HG03521 (cell line): ENCODE results near the gene TRIM16.
"Not testable (repeated sequence)": the region's sequence is repeated elsewhere in the genome, so short reads cannot be mapped to it uniquely, and the experiment has no call there.

ENCODE experiments used
- ATAC-seq: cut with Tn5 transposase; IDR thresholded peaks from one replicate; pipeline ENCODE4 v1.9.1; 2021; ENCODE audit warnings: mild to moderate bottlenecking, moderate library complexity; ENCODE audit not compliant: unreplicated experiment

Gene TRIM16

GRCh38 chr17:15619331-15620058, 64.6 kb downstream of the TRIM16 start, which contains the start of gene FBXW10B:
Gene FBXW10B, minus strand, starts transcription at chr17:15619704. Its CDS starts 192 bp downstream, at chr17:15619512.
- ATAC-seq = not testable (repeated sequence)

DNA sequence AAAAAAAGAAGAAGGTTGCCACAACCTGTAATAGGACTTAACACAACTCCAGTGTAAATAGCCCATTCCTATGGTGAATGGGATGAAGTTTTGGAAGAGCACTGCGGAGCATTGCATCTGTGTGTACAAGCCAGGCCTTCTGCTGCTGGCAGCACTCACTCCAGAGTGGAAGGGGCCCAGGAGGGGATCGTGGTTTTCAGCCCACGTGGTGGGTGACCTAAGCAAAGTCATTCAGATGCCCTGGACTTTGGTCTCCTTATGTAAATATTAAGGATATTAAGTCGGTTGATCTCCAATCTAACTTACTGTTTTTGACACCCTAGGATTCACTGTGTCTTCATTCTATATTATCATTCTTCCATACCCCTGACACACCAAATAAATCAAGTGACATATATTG, 67.3 kb downstream of the TRIM16 start:
- ATAC-seq = not testable (repeated sequence)

DNA sequence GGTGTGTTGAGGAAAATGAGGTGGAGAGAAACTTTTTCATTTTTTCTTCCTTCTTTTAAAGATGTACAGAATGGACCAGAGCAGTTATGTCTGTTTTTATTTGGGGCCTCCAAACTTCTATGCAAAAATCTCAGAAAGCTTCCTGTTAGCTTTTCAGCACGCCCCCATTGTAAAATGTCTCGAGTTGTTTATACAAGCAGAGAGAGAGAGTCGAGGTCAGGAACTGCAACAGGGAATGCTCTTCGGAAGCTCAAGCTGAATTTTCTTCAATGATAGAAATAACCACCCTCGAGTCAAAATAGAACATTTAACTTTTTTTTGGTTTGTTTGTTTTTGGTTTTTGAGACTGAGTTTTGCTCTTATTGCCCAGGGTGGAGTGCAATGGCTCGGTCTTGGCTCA, 68.3 kb downstream of the TRIM16 start:
- ATAC-seq = not testable (repeated sequence)

DNA sequence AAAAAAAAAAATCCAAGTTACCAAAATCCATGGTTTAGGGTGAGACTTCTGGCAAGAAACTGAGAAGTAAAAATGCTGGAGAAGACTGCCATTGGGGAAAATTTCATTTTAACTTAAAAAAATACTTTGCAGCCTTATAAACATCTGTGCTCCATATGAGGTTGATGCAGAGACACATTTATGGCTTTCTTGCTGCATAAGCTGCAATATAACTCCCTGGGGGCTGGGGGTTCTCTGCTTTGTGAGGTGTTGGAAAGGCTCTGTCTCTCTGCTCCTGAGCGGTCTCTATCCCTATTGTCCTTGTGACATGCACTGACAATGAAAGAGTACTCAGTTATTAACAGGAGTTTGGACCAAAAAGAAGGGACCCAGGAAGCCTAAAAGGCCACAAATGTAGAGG, 71.0 kb downstream of the TRIM16 start:
- ATAC-seq = not testable (repeated sequence)

DNA sequence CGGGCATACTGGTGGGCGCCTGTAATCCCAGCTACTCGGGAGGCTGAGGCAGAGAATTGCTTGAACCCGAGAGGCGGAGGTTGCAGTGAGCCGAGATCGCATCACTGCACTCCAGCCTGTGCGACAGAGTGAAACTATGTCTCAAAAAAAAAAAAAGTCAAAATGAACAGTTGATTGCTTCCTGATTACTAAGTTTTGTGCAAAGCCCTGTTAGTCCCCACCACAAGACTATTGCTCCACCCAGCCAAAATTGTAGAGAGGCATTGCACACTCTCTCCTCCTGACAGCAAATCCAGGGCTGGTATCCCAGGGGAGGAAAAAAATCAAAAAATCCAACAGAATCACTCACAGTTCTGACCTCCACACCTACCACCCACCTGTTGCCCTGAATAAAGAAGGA, 91.2 kb downstream of the TRIM16 start:
- ATAC-seq = not testable (repeated sequence)

GRCh38 chr17:15591986-15592385, 92.1 kb downstream of the TRIM16 start:
- ATAC-seq = not testable (repeated sequence)

DNA sequence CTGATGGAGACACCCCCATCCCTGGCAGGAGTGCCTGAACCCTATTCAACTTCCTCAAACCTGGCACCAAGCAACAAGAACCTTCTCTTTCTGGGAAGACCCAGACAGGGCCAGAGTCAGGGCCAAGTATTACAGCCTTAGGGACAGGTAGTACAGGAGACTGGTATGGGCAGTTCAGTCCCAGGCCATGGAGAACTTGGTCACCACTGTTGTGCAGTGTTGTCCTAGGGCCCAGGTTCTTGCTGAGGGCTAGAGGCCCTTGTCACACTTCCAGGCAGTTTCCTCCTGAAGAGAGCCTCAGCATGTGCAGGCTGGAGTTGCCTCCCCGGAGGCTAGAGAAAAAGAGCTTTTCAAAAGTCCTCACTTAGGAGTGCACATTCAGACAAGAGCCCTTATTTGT, 93.3 kb downstream of the TRIM16 start:
- not testable (repeated sequence) for ATAC-seq

DNA sequence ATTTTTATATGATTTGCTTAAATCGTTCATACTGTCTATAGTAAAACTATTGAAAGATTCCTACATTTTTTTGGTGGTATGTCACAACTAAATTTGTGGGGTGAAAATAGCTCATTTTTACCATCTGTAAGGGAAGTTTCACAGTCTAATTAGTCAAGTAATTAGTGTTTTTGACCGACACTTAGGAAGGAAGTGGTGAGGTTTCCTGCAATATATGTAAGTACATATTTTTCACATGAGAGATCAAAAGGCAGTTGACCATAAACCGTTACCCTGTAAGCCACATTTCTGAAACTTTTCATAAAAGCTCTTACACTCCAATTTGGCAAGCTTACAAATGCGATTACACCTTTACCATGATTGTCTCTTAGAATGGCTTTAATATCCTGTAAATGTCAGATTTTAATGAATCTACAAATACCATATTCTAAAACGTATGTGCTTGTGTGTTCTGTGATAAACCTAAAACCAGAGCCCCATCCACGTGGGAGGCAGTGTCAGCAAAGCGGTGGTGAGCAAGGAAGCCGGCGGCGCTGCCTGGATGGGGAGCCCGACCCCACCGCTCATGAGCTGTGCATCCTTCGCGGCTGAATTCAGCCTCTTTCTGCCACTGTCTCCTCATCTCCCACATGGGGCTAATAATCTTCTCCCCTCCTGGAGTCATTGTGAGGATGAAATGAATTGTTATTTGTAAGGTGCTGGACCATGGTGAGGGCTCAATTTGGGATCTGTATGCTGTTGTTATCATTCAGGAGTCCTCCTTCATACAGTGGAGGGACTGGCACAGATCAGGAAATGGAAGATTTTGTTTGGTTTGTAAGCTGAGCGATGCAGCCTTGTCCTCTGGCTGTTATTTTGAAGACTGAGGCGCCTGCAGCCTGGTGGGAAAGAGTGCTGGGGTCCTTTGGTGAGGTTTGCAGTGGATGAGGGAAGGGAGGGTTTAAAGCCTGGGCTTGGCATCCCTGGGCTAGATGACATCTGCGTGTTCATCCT, 94.3 kb downstream of the TRIM16 start:
- not testable (repeated sequence) for ATAC-seq

DNA sequence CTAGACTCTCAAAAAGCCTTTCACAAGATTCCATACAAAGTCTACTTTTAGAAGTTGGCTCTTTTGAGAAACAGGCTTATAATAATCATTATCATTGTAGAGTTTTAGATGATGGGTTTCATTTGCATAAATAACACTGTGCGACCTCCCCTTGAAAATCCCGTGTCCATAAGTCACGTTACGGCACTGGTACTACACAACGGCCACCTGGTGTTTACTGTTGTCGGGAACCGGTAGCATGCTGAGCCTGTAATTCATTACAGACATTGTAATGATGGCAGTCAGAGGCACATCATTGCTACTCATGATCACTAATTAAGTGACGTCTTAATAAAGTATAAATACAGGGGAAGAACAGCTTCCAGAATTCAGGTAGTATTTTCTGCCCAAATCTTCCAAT, 96.1 kb downstream of the TRIM16 start:
- not testable (repeated sequence) for ATAC-seq

- ATAC-seq = not testable (repeated sequence)
These were observed 100.8 kb downstream of the TRIM16 start for GRCh38 chr17:15583313-15583712.

GRCh38 chr17:15581462-15581861, 102.6 kb downstream of the TRIM16 start:
- not testable (repeated sequence) for ATAC-seq
